Measurements from ENCODE around the gene FGA.

Gene FGA

DNA sequence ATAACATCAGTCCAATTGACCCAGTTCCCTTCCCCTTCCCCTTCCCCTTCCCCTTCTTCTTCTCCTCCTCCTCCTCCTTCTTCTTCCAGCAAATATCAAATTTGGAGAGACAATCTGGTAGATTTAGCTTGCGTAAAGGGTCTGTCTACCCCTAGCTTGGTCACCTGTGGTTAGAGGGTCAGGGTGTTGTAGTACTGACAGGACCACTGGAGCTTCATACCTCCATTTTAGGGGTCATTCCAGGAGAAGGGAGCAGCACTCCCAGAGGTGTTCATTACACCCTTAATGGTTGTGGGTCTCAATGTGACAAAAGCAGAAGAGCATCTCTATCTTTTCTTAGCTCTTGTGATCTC is 31.4 kb downstream of the FGA start:
- H3K23ac ChIP-seq (ENCODE audit: low read length) = no peak overlapping the region
- H3K79me2 ChIP-seq (ENCODE audit: control insufficient read depth, insufficient read depth, low read length, poor library complexity) = no peaks in the 10 kb centered on the region
- H3K9me3 ChIP-seq (ENCODE audit: insufficient read depth, low read depth, low read length) = no peaks in the 10 kb centered on the region
- H2BK120ac ChIP-seq (ENCODE audit: insufficient read depth, low read length, poor library complexity) = no peak overlapping the region
- no peak overlapping the region for H3K18ac ChIP-seq (ENCODE audit: low read length)
- no peak overlapping the region for H3K4ac ChIP-seq (ENCODE audit: low read depth, low read length)
- H4K12ac ChIP-seq (ENCODE audit: low read depth, low read length) = no peak overlapping the region
- no peak overlapping the region for H3K27ac ChIP-seq (ENCODE audit: low read depth, low read length)
- no peak overlapping the region for H4K91ac ChIP-seq (ENCODE audit: low read depth, low read length)
- H2AFZ ChIP-seq (ENCODE audit: insufficient read depth, low read length, poor library complexity) = no peak overlapping the region
- H3K14ac ChIP-seq (ENCODE audit: low read length) = no peak overlapping the region
- no peak overlapping the region for H2BK12ac ChIP-seq (ENCODE audit: low read length)
- no peak overlapping the region for H4K8ac ChIP-seq (ENCODE audit: low read depth, low read length)
- no peaks in the 10 kb centered on the region for H3K27me3 ChIP-seq (ENCODE audit: insufficient read depth, low read length)
- H3K9ac ChIP-seq (ENCODE audit: low read length) = no peak overlapping the region
- no peak overlapping the region for H3K4me3 ChIP-seq (ENCODE audit: low read depth, low read length)
- WGBS (ENCODE audit: extremely low coverage, insufficient coverage, insufficient read length) = no CpG with 5 or more reads among the region's 1 CpG
- H3K36me3 ChIP-seq (ENCODE audit: control insufficient read depth in 1 of 2, insufficient read depth in 2 of 2, low read length in 2 of 2) = no peaks in the 10 kb centered on the region
- H2AK5ac ChIP-seq (ENCODE audit: low read length) = no peak overlapping the region
- no peak for DNase-seq
- H3K79me1 ChIP-seq (ENCODE audit: low read length) = no peaks in the 10 kb centered on the region
- no peak overlapping the region for H3K4me2 ChIP-seq (ENCODE audit: low read length)
- no peaks in the 10 kb centered on the region for H3K4me1 ChIP-seq (ENCODE audit: control insufficient read depth in 1 of 2, insufficient read depth in 2 of 2, low read length in 2 of 2)
- no peak overlapping the region for H2BK5ac ChIP-seq (ENCODE audit: low read depth, low read length, poor library complexity)

DNA sequence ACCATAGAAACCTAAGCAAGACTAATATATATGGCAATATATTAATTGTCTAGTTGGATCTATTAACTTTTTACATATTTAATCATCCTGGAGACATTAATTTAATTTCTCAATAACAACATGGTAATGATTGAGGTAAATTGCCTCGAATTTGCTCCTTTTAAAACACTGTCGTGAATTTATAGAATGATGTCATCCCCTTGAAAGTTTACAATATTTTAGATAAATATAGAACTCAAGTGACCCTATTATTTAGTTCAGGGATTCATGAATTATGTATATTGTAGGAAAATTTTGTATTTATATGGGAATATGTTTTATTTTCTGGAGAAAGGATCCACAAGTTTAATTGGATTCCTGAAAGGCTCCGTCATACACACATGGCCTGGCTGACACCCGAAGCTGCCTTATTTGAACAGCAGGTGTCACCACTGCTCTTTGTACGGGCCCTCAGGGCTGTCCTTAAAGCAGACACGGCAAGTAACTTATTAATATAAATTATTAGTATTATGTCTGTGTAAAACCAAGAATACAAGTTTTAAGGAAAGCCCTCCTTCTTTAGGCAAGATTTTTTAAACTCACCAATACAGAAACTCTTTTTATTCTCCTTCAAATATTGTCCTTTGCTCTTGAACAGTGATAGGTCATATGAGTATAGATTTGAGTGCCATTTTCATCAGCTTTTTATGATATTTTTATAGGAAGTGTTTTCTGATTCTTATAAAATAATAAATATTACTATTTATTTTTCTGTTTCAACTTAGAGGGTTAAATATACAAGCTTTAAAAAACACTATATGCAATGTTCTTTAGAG is 38.5 kb downstream of the FGA start:
- Histone ChIP-seq H3K27me3 (ENCODE audit: insufficient read depth, low read length) (no peaks in the 10 kb centered on the region), H3K4ac (ENCODE audit: low read depth, low read length) (no peak overlapping the region), H3K79me2 (ENCODE audit: control insufficient read depth, insufficient read depth, low read length, poor library complexity) (peaks cover 3% of the 10 kb centered on the region), H4K8ac (ENCODE audit: low read depth, low read length) (no peak overlapping the region), H2BK5ac (ENCODE audit: low read depth, low read length, poor library complexity) (no peak overlapping the region), H2BK120ac (ENCODE audit: insufficient read depth, low read length, poor library complexity) (no peak overlapping the region), H2AFZ (ENCODE audit: insufficient read depth, low read length, poor library complexity) (no peak overlapping the region), H3K14ac (ENCODE audit: low read length) (no peak overlapping the region), H3K23ac (ENCODE audit: low read length) (no peak overlapping the region), H3K9me3 (ENCODE audit: insufficient read depth, low read depth, low read length) (no peaks in the 10 kb centered on the region), H4K12ac (ENCODE audit: low read depth, low read length) (no peak overlapping the region), H4K91ac (ENCODE audit: low read depth, low read length) (no peak overlapping the region), H2BK12ac (ENCODE audit: low read length) (no peak overlapping the region), H3K4me2 (ENCODE audit: low read length) (no peak overlapping the region), H3K9ac (ENCODE audit: low read length) (no peak overlapping the region), H3K79me1 (ENCODE audit: low read length) (no peaks in the 10 kb centered on the region), H3K27ac (ENCODE audit: low read depth, low read length) (no peak overlapping the region), H3K18ac (ENCODE audit: low read length) (no peak overlapping the region), H3K36me3 (ENCODE audit: control insufficient read depth in 1 of 2, insufficient read depth in 2 of 2, low read length in 2 of 2) (no peaks in the 10 kb centered on the region), H2AK5ac (ENCODE audit: low read length) (no peak overlapping the region), H3K4me1 (ENCODE audit: control insufficient read depth in 1 of 2, insufficient read depth in 2 of 2, low read length in 2 of 2) (peaks cover 0 to 5% of the 10 kb centered on the region in 2 experiments), H3K4me3 (ENCODE audit: low read depth, low read length) (no peak overlapping the region)
- peak; percentile 71 to 88 for DNase-seq
- no CpG with 5 or more reads among the region's 6 CpGs for WGBS (ENCODE audit: extremely low coverage, insufficient coverage, insufficient read length)

DNA sequence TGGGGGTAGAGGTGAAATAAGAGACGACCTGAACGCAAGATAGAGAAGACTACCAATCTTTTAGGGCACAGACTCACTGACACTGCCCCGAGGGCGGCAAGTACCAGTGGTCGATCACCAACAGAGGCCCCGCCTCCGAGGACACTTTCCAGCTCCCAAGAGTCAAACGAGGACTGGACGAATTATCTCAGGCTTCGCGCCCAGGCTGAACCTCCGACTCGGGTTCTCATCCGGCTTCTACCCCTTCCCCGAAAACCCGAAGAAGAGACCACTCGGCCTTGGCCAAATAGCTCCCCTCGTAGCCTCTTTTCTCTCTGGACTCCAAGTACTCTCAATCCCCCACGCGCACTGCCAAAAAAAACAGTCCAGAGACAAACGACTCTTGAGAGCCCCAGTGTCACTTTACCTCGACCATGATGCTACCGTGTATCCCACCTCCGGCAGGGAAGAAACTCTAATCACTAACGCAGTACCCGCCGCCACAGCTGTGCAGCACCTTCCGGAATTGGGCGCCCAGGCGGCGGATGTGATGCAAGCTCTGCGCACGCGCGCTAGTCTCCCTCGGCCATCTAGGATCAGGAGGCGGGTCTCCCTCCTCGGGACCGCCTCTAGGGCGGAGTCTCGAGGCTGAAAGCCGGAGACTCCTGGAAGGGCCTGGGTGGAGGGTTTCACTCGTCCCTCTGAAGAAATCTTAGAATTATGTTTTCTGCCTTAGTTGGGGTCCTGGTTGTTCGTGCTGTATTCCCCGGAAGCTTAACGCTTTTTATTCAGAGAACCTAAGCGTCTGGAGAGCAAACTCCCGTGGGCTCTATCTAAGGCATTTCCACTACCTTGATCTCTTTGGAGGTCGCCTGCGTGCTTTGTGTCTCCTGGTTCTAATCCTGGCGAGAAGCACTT is 40.4 kb downstream of the FGA start, which contains the start of gene PLRG1:
Gene PLRG1 (minus strand): TSS at position 507 of the 897 bp plus-strand sequence. CDS start 92 bp downstream, at position 415.
- Histone ChIP-seq H3K79me2 (ENCODE audit: control insufficient read depth, insufficient read depth, low read length, poor library complexity) (peaks cover 3% of the 10 kb centered on the region), H3K23ac (ENCODE audit: low read length) (no peak within 1 kb of the TSS), H3K4me2 (ENCODE audit: low read length) (peak within 1 kb of the TSS; percentile 86), H2AK5ac (ENCODE audit: low read length) (no peak within 1 kb of the TSS), H3K9me3 (ENCODE audit: insufficient read depth, low read depth, low read length) (no peaks in the 10 kb centered on the region), H3K14ac (ENCODE audit: low read length) (peak within 1 kb of the TSS; percentile 48), H3K18ac (ENCODE audit: low read length) (peak within 1 kb of the TSS; percentile 30), H2BK5ac (ENCODE audit: low read depth, low read length, poor library complexity) (peak within 1 kb of the TSS; percentile 15), H4K8ac (ENCODE audit: low read depth, low read length) (peak within 1 kb of the TSS; percentile 94), H2AFZ (ENCODE audit: insufficient read depth, low read length, poor library complexity) (peak within 1 kb of the TSS; percentile 80), H3K27ac (ENCODE audit: low read depth, low read length) (no peak within 1 kb of the TSS), H3K27me3 (ENCODE audit: insufficient read depth, low read length) (no peaks in the 10 kb centered on the region), H3K4me3 (ENCODE audit: low read depth, low read length) (peak within 1 kb of the TSS; percentile 78), H2BK12ac (ENCODE audit: low read length) (no peak within 1 kb of the TSS), H4K91ac (ENCODE audit: low read depth, low read length) (peak within 1 kb of the TSS; percentile 64), H4K12ac (ENCODE audit: low read depth, low read length) (peak within 1 kb of the TSS; percentile 78), H3K9ac (ENCODE audit: low read length) (peak within 1 kb of the TSS; percentile 85), H3K36me3 (ENCODE audit: control insufficient read depth in 1 of 2, insufficient read depth in 2 of 2, low read length in 2 of 2) (peaks cover 2% of the 10 kb centered on the region in 2 experiments), H3K4ac (ENCODE audit: low read depth, low read length) (peak within 1 kb of the TSS; percentile 80), H3K4me1 (ENCODE audit: control insufficient read depth in 1 of 2, insufficient read depth in 2 of 2, low read length in 2 of 2) (peaks cover 0 to 5% of the 10 kb centered on the region in 2 experiments), H2BK120ac (ENCODE audit: insufficient read depth, low read length, poor library complexity) (peak within 1 kb of the TSS; percentile 35), H3K79me1 (ENCODE audit: low read length) (no peaks in the 10 kb centered on the region)
- peak; percentile 97 to 99 for DNase-seq
- no CpG with 5 or more reads among the region's 51 CpGs for WGBS (ENCODE audit: extremely low coverage, insufficient coverage, insufficient read length)

DNA sequence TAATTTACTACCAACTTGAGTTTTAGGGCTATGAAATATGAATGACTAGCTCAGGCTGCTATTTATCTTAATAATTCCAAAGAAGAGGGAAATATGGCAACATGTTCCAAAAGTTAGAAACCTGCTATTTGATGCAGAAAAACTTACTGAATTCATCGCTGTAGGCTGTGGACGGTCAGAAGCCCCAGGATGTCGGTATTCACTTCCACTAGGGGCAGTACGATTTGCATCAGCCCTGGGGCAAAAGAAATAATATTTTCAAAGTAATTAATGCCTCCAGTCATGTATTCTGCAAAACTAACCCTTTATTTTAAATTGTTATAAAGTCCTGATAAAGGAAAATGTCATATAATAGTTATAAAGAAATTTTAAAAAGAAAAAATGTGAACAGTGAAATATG is 44.9 kb downstream of the FGA start:
- Histone ChIP-seq H3K4me2 (ENCODE audit: low read length) (no peak overlapping the region), H2BK12ac (ENCODE audit: low read length) (no peak overlapping the region), H3K4me1 (ENCODE audit: control insufficient read depth in 1 of 2, insufficient read depth in 2 of 2, low read length in 2 of 2) (peaks cover 0 to 5% of the 10 kb centered on the region in 2 experiments), H4K8ac (ENCODE audit: low read depth, low read length) (no peak overlapping the region), H2AK5ac (ENCODE audit: low read length) (no peak overlapping the region), H2BK5ac (ENCODE audit: low read depth, low read length, poor library complexity) (no peak overlapping the region), H3K4ac (ENCODE audit: low read depth, low read length) (no peak overlapping the region), H4K12ac (ENCODE audit: low read depth, low read length) (no peak overlapping the region), H3K79me1 (ENCODE audit: low read length) (no peaks in the 10 kb centered on the region), H3K9ac (ENCODE audit: low read length) (no peak overlapping the region), H3K4me3 (ENCODE audit: low read depth, low read length) (no peak overlapping the region), H3K27me3 (ENCODE audit: insufficient read depth, low read length) (no peaks in the 10 kb centered on the region), H3K14ac (ENCODE audit: low read length) (no peak overlapping the region), H3K36me3 (ENCODE audit: control insufficient read depth in 1 of 2, insufficient read depth in 2 of 2, low read length in 2 of 2) (peaks cover 6 to 14% of the 10 kb centered on the region in 2 experiments), H3K27ac (ENCODE audit: low read depth, low read length) (no peak overlapping the region), H2BK120ac (ENCODE audit: insufficient read depth, low read length, poor library complexity) (no peak overlapping the region), H3K18ac (ENCODE audit: low read length) (no peak overlapping the region), H4K91ac (ENCODE audit: low read depth, low read length) (no peak overlapping the region), H3K79me2 (ENCODE audit: control insufficient read depth, insufficient read depth, low read length, poor library complexity) (peaks cover 3% of the 10 kb centered on the region), H2AFZ (ENCODE audit: insufficient read depth, low read length, poor library complexity) (no peak overlapping the region), H3K23ac (ENCODE audit: low read length) (no peak overlapping the region), H3K9me3 (ENCODE audit: insufficient read depth, low read depth, low read length) (no peaks in the 10 kb centered on the region)
- WGBS (ENCODE audit: extremely low coverage, insufficient coverage, insufficient read length) = no CpG with 5 or more reads among the region's 4 CpGs
- peak in 1 of 2 donors; percentile 9 for DNase-seq
